Activated T-cell treated with anti-CD3 and anti-CD28 coated beads, Interleukin-2, amount 50 U/mL, for 4 hours (primary cell): Measurements from ENCODE around the gene ASB2. TPM values are rescaled to one million over a fixed set of nuclear protein-coding genes. Genes with fewer than 3 reads are reported as not detected.

Experiments
- ATAC-seq, 2 donors: fragments of 200-7000 bp; cut with Tn5 transposase; one replicate each; pipeline ENCODE4 v1.10.0; 2021
- DNase-seq: peaks from one replicate; pipeline ENCODE4 v3.0.0-alpha.2; 2020
- H3K27me3 Mint-ChIP-seq: one replicate; pipeline ENCODE4 v1.8.0; 2021; ENCODE audit warnings: low read depth, mixed read lengths
- H3K36me3 Mint-ChIP-seq: one replicate; pipeline ENCODE4 v1.8.0; 2022; ENCODE audit warnings: mixed read lengths; ENCODE audit not compliant: insufficient read depth
- H3K4me1 Mint-ChIP-seq: one replicate; pipeline ENCODE4 v1.8.0; 2021; ENCODE audit warnings: low read depth, mixed read lengths
- H3K4me3 Mint-ChIP-seq: one replicate; pipeline ENCODE4 v1.8.0; 2021; ENCODE audit warnings: mild to moderate bottlenecking, moderate library complexity, mixed read lengths
- H3K9me3 Mint-ChIP-seq: one replicate; pipeline ENCODE4 v1.8.0; 2021; ENCODE audit warnings: mixed read lengths
- total RNA-seq, 3 donors: library from RNA; stranded (reverse); gene quantifications; one replicate each; pipeline ENCODE4 v1.2.1, GENCODE V29; 2021

Gene ASB2
- 1 to 10 TPM; 8.2 to 9.9 (median 9.8) TPM for total RNA-seq

- Mint-ChIP-seq H3K36me3 (peaks cover 8% of the 10 kb centered on the region), H3K4me3 (peak within 1 kb of the TSS; percentile 37), H3K27me3 (peaks cover 8% of the 10 kb centered on the region), H3K4me1 (peaks cover 65% of the 10 kb centered on the region), H3K9me3 (peaks cover 15% of the 10 kb centered on the region)
- ATAC-seq (no peak), DNase-seq (no peak)
Measured at GRCh38 chr14:93976477-93977057, at the start of gene ASB2. Gene ASB2 (minus strand): TSS chr14:93976570. CDS start chr14:93964539, 12,031 bp downstream.

GRCh38 chr14:94025720-94026119 lies 49.4 kb upstream of the ASB2 start:
- H3K36me3 Mint-ChIP-seq = no peaks in the 10 kb centered on the region
- H3K4me1 Mint-ChIP-seq = peaks cover 41% of the 10 kb centered on the region
- DNase-seq (no peak), ATAC-seq (no peak)
- peak overlapping the region; percentile 79 for H3K4me3 Mint-ChIP-seq
- H3K27me3 Mint-ChIP-seq = no peaks in the 10 kb centered on the region
- H3K9me3 Mint-ChIP-seq = no peaks in the 10 kb centered on the region

GRCh38 chr14:94024549-94024948 lies 48.2 kb upstream of the ASB2 start:
- ATAC-seq = no peak
- Mint-ChIP-seq H3K4me3 (no peak overlapping the region), H3K36me3 (no peaks in the 10 kb centered on the region), H3K4me1 (peaks cover 44% of the 10 kb centered on the region), H3K9me3 (no peaks in the 10 kb centered on the region), H3K27me3 (no peaks in the 10 kb centered on the region)
- DNase-seq = no peak

GRCh38 chr14:94022532-94023411 lies 46.4 kb upstream of the ASB2 start:
- Mint-ChIP-seq H3K4me3 (no peak overlapping the region), H3K4me1 (peaks cover 32% of the 10 kb centered on the region), H3K9me3 (no peaks in the 10 kb centered on the region), H3K36me3 (no peaks in the 10 kb centered on the region), H3K27me3 (no peaks in the 10 kb centered on the region)
- DNase-seq = no peak
- no peak for ATAC-seq

- Mint-ChIP-seq H3K9me3 (no peaks in the 10 kb centered on the region), H3K27me3 (no peaks in the 10 kb centered on the region), H3K36me3 (no peaks in the 10 kb centered on the region), H3K4me1 (peaks cover 27% of the 10 kb centered on the region), H3K4me3 (no peak overlapping the region)
- no peak for ATAC-seq
- DNase-seq = no peak
Measured at GRCh38 chr14:94021416-94022157, 45.2 kb upstream of the ASB2 start.

- H3K27me3 Mint-ChIP-seq = no peaks in the 10 kb centered on the region
- no peak overlapping the region for H3K4me3 Mint-ChIP-seq
- H3K36me3 Mint-ChIP-seq = no peaks in the 10 kb centered on the region
- H3K4me1 Mint-ChIP-seq = peaks cover 25% of the 10 kb centered on the region
- DNase-seq (no peak), ATAC-seq (no peak)
- H3K9me3 Mint-ChIP-seq = no peaks in the 10 kb centered on the region
Measured at GRCh38 chr14:94021001-94021400, 44.6 kb upstream of the ASB2 start.

GRCh38 chr14:94020267-94020666 lies 43.9 kb upstream of the ASB2 start:
- H3K36me3 Mint-ChIP-seq = no peaks in the 10 kb centered on the region
- no peak for ATAC-seq

GRCh38 chr14:94019329-94019728 lies 43.0 kb upstream of the ASB2 start:
- Mint-ChIP-seq H3K36me3 (no peaks in the 10 kb centered on the region), H3K9me3 (no peaks in the 10 kb centered on the region), H3K4me3 (no peak overlapping the region), H3K27me3 (no peaks in the 10 kb centered on the region), H3K4me1 (peaks cover 21% of the 10 kb centered on the region)
- no peak for ATAC-seq
- no peak for DNase-seq

More at GRCh38 chr14:94020267-94020666, 43.9 kb upstream of the ASB2 start:
- no peaks in the 10 kb centered on the region for H3K9me3 Mint-ChIP-seq
- H3K27me3 Mint-ChIP-seq = no peaks in the 10 kb centered on the region
- DNase-seq = no peak
- H3K4me1 Mint-ChIP-seq = peaks cover 21% of the 10 kb centered on the region
- no peak overlapping the region for H3K4me3 Mint-ChIP-seq

GRCh38 chr14:94018308-94018707 lies 41.9 kb upstream of the ASB2 start:
- Mint-ChIP-seq H3K4me3 (no peak overlapping the region), H3K36me3 (no peaks in the 10 kb centered on the region), H3K9me3 (no peaks in the 10 kb centered on the region), H3K27me3 (no peaks in the 10 kb centered on the region), H3K4me1 (peaks cover 23% of the 10 kb centered on the region)
- ATAC-seq (no peak), DNase-seq (no peak)

- H3K27me3 Mint-ChIP-seq = no peaks in the 10 kb centered on the region
- H3K36me3 Mint-ChIP-seq = no peaks in the 10 kb centered on the region
- H3K4me3 Mint-ChIP-seq = no peak overlapping the region
- no peak for ATAC-seq
- H3K4me1 Mint-ChIP-seq = peaks cover 18% of the 10 kb centered on the region
- H3K9me3 Mint-ChIP-seq = no peaks in the 10 kb centered on the region
- DNase-seq = no peak
Measured at GRCh38 chr14:94016446-94016976, 40.1 kb upstream of the ASB2 start.

GRCh38 chr14:94015223-94015622 lies 38.9 kb upstream of the ASB2 start:
- Mint-ChIP-seq H3K27me3 (no peaks in the 10 kb centered on the region), H3K9me3 (no peaks in the 10 kb centered on the region), H3K4me3 (no peak overlapping the region), H3K4me1 (peaks cover 22% of the 10 kb centered on the region), H3K36me3 (no peaks in the 10 kb centered on the region)
- no peak for ATAC-seq
- DNase-seq = no peak

- Mint-ChIP-seq H3K4me1 (peaks cover 29% of the 10 kb centered on the region), H3K4me3 (no peak overlapping the region), H3K27me3 (peaks cover 4% of the 10 kb centered on the region), H3K9me3 (no peaks in the 10 kb centered on the region), H3K36me3 (no peaks in the 10 kb centered on the region)
- DNase-seq = no peak
- ATAC-seq = no peak
Measured at GRCh38 chr14:94014382-94014781, 38.0 kb upstream of the ASB2 start.

GRCh38 chr14:94011795-94012194 lies 35.4 kb upstream of the ASB2 start:
- no peak for ATAC-seq
- Mint-ChIP-seq H3K36me3 (no peaks in the 10 kb centered on the region), H3K27me3 (peaks cover 4% of the 10 kb centered on the region), H3K9me3 (no peaks in the 10 kb centered on the region), H3K4me1 (peaks cover 44% of the 10 kb centered on the region), H3K4me3 (no peak overlapping the region)
- no peak for DNase-seq

GRCh38 chr14:94010625-94011024 lies 34.3 kb upstream of the ASB2 start:
- no peaks in the 10 kb centered on the region for H3K36me3 Mint-ChIP-seq
- peaks cover 44% of the 10 kb centered on the region for H3K4me1 Mint-ChIP-seq
- H3K27me3 Mint-ChIP-seq = peaks cover 4% of the 10 kb centered on the region
- ATAC-seq = no peak
- no peak overlapping the region for H3K4me3 Mint-ChIP-seq
- no peaks in the 10 kb centered on the region for H3K9me3 Mint-ChIP-seq
- DNase-seq = no peak
